ENCODE measurements around the gene NGLY1. TPM values are rescaled to one million over a fixed set of nuclear protein-coding genes. Genes with fewer than 3 reads are reported as not detected.

The NGLY1 gene
- total and polyA plus RNA-seq, 2 of the 4 experiments (the other 2 are of a cell fraction), result 10.0 to 14.9 TPM

DNA sequence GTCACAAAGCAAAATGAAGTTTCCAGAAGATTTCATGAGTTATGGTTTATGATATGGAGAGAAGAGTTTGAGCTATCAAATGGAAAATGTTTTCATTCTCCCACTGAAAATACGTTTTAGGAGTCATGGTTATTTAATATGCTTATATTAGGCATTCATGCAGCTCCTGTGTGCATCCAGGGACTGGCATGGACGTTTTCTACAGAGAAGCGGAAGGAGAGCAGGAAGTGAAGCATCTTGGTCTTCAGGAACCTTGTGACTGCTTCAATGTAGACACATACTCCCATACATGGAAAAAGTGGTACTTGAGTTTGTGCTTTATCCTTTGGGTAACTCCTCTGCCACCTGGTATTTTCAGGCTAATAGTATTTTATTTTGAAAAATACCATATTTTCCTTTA lies 75.2 kb downstream of the NGLY1 start:
- Histone ChIP-seq H3K4ac (ENCODE audit: low read depth, low read length) (no peak overlapping the region), H3K27me3 (ENCODE audit: control insufficient read depth, insufficient read depth, low read length) (peaks cover 2% of the 10 kb centered on the region; the same call in 1 of the 2 replicates), H2AFZ (replicated peaks; ENCODE audit: low read length, poor library complexity) (no peak overlapping the region), H2BK15ac (ENCODE audit: low read depth, low read length) (no peak overlapping the region), H4K20me1 (ENCODE audit: insufficient read depth, low read length) (no peaks in the 10 kb centered on the region), H3K56ac (ENCODE audit: extremely low read depth, insufficient read depth, low read length) (no peak overlapping the region), H3K9ac (ENCODE audit: low read depth, low read length) (no peak overlapping the region), H3K79me1 (ENCODE audit: low read depth in 1 of 2, low read length in 2 of 2) (no peaks in the 10 kb centered on the region), H3K18ac (ENCODE audit: low read depth, low read length) (no peak overlapping the region), H2AK9ac (replicated peaks; ENCODE audit: low read depth, low read length, poor library complexity) (no peak overlapping the region), H4K91ac (ENCODE audit: insufficient read depth, low read depth, low read length) (no peak overlapping the region), H3K23ac (ENCODE audit: low read depth, low read length) (no peak overlapping the region), H3K4me1 (ENCODE audit: control insufficient read depth, insufficient read depth, low read length) (no peaks in the 10 kb centered on the region), H2AK5ac (ENCODE audit: low read depth, low read length) (no peak overlapping the region), H2BK20ac (ENCODE audit: low read depth, low read length) (no peak overlapping the region), H2BK5ac (ENCODE audit: low read depth, low read length, poor library complexity, severe bottlenecking) (no peak overlapping the region), H4K8ac (ENCODE audit: low read depth in 2 of 2, low read length in 2 of 2) (no peak overlapping the region), H3K36me3 (ENCODE audit: control insufficient read depth, insufficient read depth, low read length) (no peaks in the 10 kb centered on the region), H2BK120ac (ENCODE audit: low read depth, low read length) (no peak overlapping the region), H3K4me3 (ENCODE audit: insufficient read depth, low read depth, low read length) (no peak overlapping the region), H3K9me3 (ENCODE audit: control insufficient read depth, insufficient read depth, low read length) (no peaks in the 10 kb centered on the region), H3K27ac (ENCODE audit: insufficient read depth, low read length) (no peak overlapping the region), H3K4me2 (ENCODE audit: low read depth, low read length) (no peak overlapping the region), H3K14ac (replicated peaks; ENCODE audit: low read depth, low read length) (no peak overlapping the region), H4K5ac (ENCODE audit: low read depth, low read length) (no peak overlapping the region), H3K9me1 (ENCODE audit: insufficient read depth, low read length) (no peaks in the 10 kb centered on the region)
- no peak for DNase-seq
- TF ChIP-seq RAD21 (IDR thresholded peaks at IDR 0.05; ENCODE audit: low read length) (no peak), MAZ (IDR thresholded peaks at IDR 0.05; ENCODE audit: borderline replicate concordance, low read depth, low read length) (no peak), MXI1 (IDR thresholded peaks at IDR 0.05; ENCODE audit: borderline replicate concordance, low read depth, low read length) (no peak), POLR2A (IDR thresholded peaks at IDR 0.05; ENCODE audit: low read depth, low read length) (no peak), RFX5 (IDR thresholded peaks at IDR 0.05; ENCODE audit: low read depth, low read length) (no peak), SMC3 (IDR thresholded peaks at IDR 0.05; ENCODE audit: low read depth, low read length) (no peak), RCOR1 (IDR thresholded peaks at IDR 0.05; ENCODE audit: insufficient replicate concordance, low read length) (no peak), CHD1 (IDR thresholded peaks at IDR 0.05; ENCODE audit: low read depth, low read length) (no peak), BHLHE40 (IDR thresholded peaks at IDR 0.05; ENCODE audit: low read depth, low read length) (no peak), CEBPB (IDR thresholded peaks at IDR 0.05; ENCODE audit: low read depth, low read length) (no peak), FOS (IDR thresholded peaks at IDR 0.05; ENCODE audit: low read depth, low read length) (no peak)
- TF ChIP-seq, protein P1, sequence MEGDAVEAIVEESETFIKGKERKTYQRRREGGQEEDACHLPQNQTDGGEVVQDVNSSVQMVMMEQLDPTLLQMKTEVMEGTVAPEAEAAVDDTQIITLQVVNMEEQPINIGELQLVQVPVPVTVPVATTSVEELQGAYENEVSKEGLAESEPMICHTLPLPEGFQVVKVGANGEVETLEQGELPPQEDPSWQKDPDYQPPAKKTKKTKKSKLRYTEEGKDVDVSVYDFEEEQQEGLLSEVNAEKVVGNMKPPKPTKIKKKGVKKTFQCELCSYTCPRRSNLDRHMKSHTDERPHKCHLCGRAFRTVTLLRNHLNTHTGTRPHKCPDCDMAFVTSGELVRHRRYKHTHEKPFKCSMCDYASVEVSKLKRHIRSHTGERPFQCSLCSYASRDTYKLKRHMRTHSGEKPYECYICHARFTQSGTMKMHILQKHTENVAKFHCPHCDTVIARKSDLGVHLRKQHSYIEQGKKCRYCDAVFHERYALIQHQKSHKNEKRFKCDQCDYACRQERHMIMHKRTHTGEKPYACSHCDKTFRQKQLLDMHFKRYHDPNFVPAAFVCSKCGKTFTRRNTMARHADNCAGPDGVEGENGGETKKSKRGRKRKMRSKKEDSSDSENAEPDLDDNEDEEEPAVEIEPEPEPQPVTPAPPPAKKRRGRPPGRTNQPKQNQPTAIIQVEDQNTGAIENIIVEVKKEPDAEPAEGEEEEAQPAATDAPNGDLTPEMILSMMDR (conservative IDR thresholded peaks at IDR 0.05; ENCODE audit: low read depth, low read length), result no peak
- TF ChIP-seq, protein P2, sequence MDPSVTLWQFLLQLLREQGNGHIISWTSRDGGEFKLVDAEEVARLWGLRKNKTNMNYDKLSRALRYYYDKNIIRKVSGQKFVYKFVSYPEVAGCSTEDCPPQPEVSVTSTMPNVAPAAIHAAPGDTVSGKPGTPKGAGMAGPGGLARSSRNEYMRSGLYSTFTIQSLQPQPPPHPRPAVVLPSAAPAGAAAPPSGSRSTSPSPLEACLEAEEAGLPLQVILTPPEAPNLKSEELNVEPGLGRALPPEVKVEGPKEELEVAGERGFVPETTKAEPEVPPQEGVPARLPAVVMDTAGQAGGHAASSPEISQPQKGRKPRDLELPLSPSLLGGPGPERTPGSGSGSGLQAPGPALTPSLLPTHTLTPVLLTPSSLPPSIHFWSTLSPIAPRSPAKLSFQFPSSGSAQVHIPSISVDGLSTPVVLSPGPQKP (IDR thresholded peaks at IDR 0.05; ENCODE audit: borderline replicate concordance, low read depth, low read length), result no peak
- TF ChIP-seq, protein P3, sequence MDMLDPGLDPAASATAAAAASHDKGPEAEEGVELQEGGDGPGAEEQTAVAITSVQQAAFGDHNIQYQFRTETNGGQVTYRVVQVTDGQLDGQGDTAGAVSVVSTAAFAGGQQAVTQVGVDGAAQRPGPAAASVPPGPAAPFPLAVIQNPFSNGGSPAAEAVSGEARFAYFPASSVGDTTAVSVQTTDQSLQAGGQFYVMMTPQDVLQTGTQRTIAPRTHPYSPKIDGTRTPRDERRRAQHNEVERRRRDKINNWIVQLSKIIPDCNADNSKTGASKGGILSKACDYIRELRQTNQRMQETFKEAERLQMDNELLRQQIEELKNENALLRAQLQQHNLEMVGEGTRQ (IDR thresholded peaks at IDR 0.05; ENCODE audit: low read depth, low read length), result no peak
- ATAC-seq (ENCODE audit: low read depth), result no peak
- WGBS, 2 experiments (ENCODE audit: extremely low coverage in 2 of 2, insufficient read length in 1 of 2), result no CpG with 5 or more reads among the region's 3 CpGs
- dilution Hi-C loops (cut with HindIII; ENCODE audit: low sequenced_read_pairs, unreplicated experiment), result no loop called here
- no TSS peak for BruUV-seq (replicated peaks)
- CTCF ChIA-PET, result no interaction called here
- in situ Hi-C loops (cut with MboI; ENCODE audit: low sequenced_read_pairs), result no loop called here
- POLR2A ChIA-PET (ENCODE audit: unreplicated experiment), result no interaction called here
- intact Hi-C loops (cut with micrococcal nuclease), result no loop called here
